ENCODE results near the gene APOOL. TPM values are rescaled to one million over a fixed set of nuclear protein-coding genes. Genes with fewer than 3 reads are reported as not detected.

The APOOL gene
- total and polyA plus RNA-seq, 2 donors (not counting 1 experiment from before 2014, with no cell fraction given), result 5.8 to 11.6 TPM

DNA sequence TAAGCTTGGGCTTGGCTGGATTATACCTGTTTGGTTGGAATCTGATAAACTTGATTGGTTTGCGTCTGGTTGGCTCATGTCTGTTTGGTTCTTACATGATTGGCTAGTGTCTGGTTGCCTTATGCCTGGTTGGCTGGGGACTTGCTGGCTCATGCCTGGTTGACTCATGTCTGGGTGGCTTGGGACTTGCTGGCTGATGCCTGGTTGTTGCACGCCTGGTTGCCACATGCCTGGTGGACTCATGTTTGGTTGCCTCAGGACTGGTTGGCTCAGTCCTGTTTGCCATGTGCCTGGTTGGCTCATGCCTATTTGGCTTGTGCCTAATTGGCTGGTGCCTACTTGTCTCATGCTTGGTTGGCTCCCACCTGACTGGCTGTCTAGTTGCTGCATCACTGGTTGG lies 104.5 kb downstream of the APOOL start:
- Histone ChIP-seq H3K4me1 (ENCODE audit: control insufficient read depth, extremely low read depth, insufficient read depth, low read length) (no peaks in the 10 kb centered on the region), H3K27me3 (ENCODE audit: control insufficient read depth, insufficient read depth, low read length) (no peaks in the 10 kb centered on the region), H3K36me3 (ENCODE audit: control insufficient read depth, insufficient read depth, low read length) (no peaks in the 10 kb centered on the region), H3K79me2 (ENCODE audit: control insufficient read depth, insufficient read depth, low read length) (no peaks in the 10 kb centered on the region), H2AFZ (ENCODE audit: low read length) (no peak overlapping the region), H3K4me2 (ENCODE audit: extremely low read depth, insufficient read depth, low read length) (no peak overlapping the region), H3K9me3 (ENCODE audit: control insufficient read depth, insufficient read depth, low read depth, low read length) (no peaks in the 10 kb centered on the region), H3K4me3 (replicated peaks in 1 of 4; ENCODE audit: control extremely low read depth in 1 of 4, insufficient read depth in 1 of 4, low read depth in 3 of 4, low read length in 4 of 4) (no peak overlapping the region), H3K9ac (ENCODE audit: insufficient read depth, low read length) (no peak overlapping the region), H4K20me1 (ENCODE audit: control insufficient read depth, extremely low read depth, insufficient read depth, low read length) (no peaks in the 10 kb centered on the region), H3K27ac (ENCODE audit: insufficient read depth, low read length) (no peak overlapping the region)
- no peak for TF ChIP-seq EZH2 (IDR thresholded peaks at IDR 0.05; ENCODE audit: low read length, missing control alignments)
- TF ChIP-seq, protein P1, sequence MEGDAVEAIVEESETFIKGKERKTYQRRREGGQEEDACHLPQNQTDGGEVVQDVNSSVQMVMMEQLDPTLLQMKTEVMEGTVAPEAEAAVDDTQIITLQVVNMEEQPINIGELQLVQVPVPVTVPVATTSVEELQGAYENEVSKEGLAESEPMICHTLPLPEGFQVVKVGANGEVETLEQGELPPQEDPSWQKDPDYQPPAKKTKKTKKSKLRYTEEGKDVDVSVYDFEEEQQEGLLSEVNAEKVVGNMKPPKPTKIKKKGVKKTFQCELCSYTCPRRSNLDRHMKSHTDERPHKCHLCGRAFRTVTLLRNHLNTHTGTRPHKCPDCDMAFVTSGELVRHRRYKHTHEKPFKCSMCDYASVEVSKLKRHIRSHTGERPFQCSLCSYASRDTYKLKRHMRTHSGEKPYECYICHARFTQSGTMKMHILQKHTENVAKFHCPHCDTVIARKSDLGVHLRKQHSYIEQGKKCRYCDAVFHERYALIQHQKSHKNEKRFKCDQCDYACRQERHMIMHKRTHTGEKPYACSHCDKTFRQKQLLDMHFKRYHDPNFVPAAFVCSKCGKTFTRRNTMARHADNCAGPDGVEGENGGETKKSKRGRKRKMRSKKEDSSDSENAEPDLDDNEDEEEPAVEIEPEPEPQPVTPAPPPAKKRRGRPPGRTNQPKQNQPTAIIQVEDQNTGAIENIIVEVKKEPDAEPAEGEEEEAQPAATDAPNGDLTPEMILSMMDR (conservative IDR thresholded peaks at IDR 0.05 in 1 of 2, IDR thresholded peaks at IDR 0.05 in 1 of 2; ENCODE audit: low read depth in 1 of 2, low read length in 2 of 2), result no peak
- DNase-seq (ENCODE audit: low read depth in 2 of 2), result no peak

DNA sequence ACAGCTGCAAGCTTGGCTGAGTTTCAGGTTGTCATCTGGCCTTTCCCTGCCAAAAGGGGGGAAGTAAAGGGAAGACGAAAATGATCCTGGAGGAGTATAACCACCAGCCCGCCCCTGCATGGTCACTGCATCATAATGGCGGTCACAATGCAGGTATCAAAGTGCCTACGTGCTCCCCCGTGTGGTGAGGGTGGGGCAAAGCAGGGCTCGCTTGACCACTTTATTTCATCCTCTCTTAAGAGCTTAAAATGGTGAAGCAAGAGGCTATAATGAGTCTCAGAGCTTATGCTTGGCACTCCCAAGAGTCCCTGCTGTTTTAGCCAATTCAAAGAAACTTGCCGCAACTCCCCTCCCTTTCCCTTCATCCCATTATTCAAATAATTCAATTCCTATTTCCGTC lies 105.6 kb downstream of the APOOL start:
- no peak overlapping the region for H3K27ac ChIP-seq (ENCODE audit: insufficient read depth, low read length)
- no peak for TF ChIP-seq EZH2 (IDR thresholded peaks at IDR 0.05; ENCODE audit: low read length, missing control alignments)
- TF ChIP-seq, protein P1 (conservative IDR thresholded peaks at IDR 0.05 in 1 of 2, IDR thresholded peaks at IDR 0.05 in 1 of 2; ENCODE audit: low read depth in 1 of 2, low read length in 2 of 2), result peak in 1 of 2 donors; percentile 22
- no peak overlapping the region for H3K4me3 ChIP-seq (replicated peaks in 1 of 4; ENCODE audit: control extremely low read depth in 1 of 4, insufficient read depth in 1 of 4, low read depth in 3 of 4, low read length in 4 of 4)
- no peaks in the 10 kb centered on the region for H3K36me3 ChIP-seq (ENCODE audit: control insufficient read depth, insufficient read depth, low read length)
- H3K4me2 ChIP-seq (ENCODE audit: extremely low read depth, insufficient read depth, low read length), result no peak overlapping the region
- no peaks in the 10 kb centered on the region for H3K27me3 ChIP-seq (ENCODE audit: control insufficient read depth, insufficient read depth, low read length)
- no peak overlapping the region for H2AFZ ChIP-seq (ENCODE audit: low read length)
- H3K4me1 ChIP-seq (ENCODE audit: control insufficient read depth, extremely low read depth, insufficient read depth, low read length), result no peaks in the 10 kb centered on the region
- H4K20me1 ChIP-seq (ENCODE audit: control insufficient read depth, extremely low read depth, insufficient read depth, low read length), result no peaks in the 10 kb centered on the region
- H3K79me2 ChIP-seq (ENCODE audit: control insufficient read depth, insufficient read depth, low read length), result no peaks in the 10 kb centered on the region
- DNase-seq (ENCODE audit: low read depth in 2 of 2), result no peak
- no peaks in the 10 kb centered on the region for H3K9me3 ChIP-seq (ENCODE audit: control insufficient read depth, insufficient read depth, low read depth, low read length)
- no peak overlapping the region for H3K9ac ChIP-seq (ENCODE audit: insufficient read depth, low read length)

DNA sequence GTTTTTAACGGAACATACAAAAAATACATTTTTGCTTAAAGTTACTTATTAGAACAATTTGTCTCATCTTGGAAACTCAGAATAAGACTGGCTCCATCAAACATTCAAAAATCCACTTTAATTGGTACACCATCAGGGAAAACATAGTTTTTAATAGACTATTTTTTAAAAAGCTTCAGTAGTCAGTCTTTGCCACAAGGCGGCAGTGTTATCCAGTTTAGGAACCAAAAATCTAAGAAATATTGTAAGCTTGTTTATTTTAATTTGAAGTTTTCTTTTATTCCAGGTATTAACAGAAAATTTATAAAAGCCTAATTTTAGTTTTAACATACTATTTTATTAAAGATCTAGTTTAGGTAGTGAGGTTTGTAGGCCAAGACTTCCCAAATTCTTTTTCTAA lies 107.7 kb downstream of the APOOL start:
- no peaks in the 10 kb centered on the region for H3K36me3 ChIP-seq (ENCODE audit: control insufficient read depth, insufficient read depth, low read length)
- no peak overlapping the region for H3K4me2 ChIP-seq (ENCODE audit: extremely low read depth, insufficient read depth, low read length)
- no peaks in the 10 kb centered on the region for H3K27me3 ChIP-seq (ENCODE audit: control insufficient read depth, insufficient read depth, low read length)
- TF ChIP-seq EZH2 (IDR thresholded peaks at IDR 0.05; ENCODE audit: low read length, missing control alignments), result no peak
- TF ChIP-seq, protein P1 (conservative IDR thresholded peaks at IDR 0.05 in 1 of 2, IDR thresholded peaks at IDR 0.05 in 1 of 2; ENCODE audit: low read depth in 1 of 2, low read length in 2 of 2), result peak; percentile 48 to 59
- no peak overlapping the region for H3K27ac ChIP-seq (ENCODE audit: insufficient read depth, low read length)
- no peaks in the 10 kb centered on the region for H3K9me3 ChIP-seq (ENCODE audit: control insufficient read depth, insufficient read depth, low read depth, low read length)
- no peaks in the 10 kb centered on the region for H3K4me1 ChIP-seq (ENCODE audit: control insufficient read depth, extremely low read depth, insufficient read depth, low read length)
- DNase-seq (ENCODE audit: low read depth in 2 of 2), result peak in 1 of 2 donors; percentile 15
- H3K9ac ChIP-seq (ENCODE audit: insufficient read depth, low read length), result no peak overlapping the region
- H3K4me3 ChIP-seq (replicated peaks in 1 of 4; ENCODE audit: control extremely low read depth in 1 of 4, insufficient read depth in 1 of 4, low read depth in 3 of 4, low read length in 4 of 4), result no peak overlapping the region
- no peaks in the 10 kb centered on the region for H4K20me1 ChIP-seq (ENCODE audit: control insufficient read depth, extremely low read depth, insufficient read depth, low read length)
- no peak overlapping the region for H2AFZ ChIP-seq (ENCODE audit: low read length)
- no peaks in the 10 kb centered on the region for H3K79me2 ChIP-seq (ENCODE audit: control insufficient read depth, insufficient read depth, low read length)

Measured in fibroblast of lung (primary cell).